Suppressor macrophage treated with lipopolysaccharide for 4 hours (primary cell): ENCODE measurements around the gene SCYL2.

ENCODE experiments used
- DNase-seq: peaks from one replicate; pipeline ENCODE4 v3.0.0-alpha.2; 2020

SCYL2 gene

DNA sequence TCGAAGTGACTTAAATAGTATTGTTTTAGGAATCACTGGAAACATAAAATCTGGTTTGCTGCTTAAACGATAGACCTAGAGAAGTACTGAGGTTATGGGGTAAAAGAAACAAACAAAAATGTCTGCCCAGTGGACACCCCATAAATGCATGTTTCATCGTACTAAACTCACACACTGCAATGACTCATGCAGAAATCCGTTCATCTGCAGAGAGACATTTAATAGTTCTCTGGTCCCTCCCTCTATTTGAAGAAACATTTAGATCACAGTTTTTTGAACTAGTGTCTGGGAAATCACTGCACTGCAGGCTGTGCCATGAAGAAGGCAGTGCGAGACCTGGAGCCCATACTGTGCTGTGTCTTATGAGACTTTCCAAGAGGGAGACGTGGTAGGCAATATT, 115.4 kb downstream of the SCYL2 start:
- DNase-seq, result no peak

DNA sequence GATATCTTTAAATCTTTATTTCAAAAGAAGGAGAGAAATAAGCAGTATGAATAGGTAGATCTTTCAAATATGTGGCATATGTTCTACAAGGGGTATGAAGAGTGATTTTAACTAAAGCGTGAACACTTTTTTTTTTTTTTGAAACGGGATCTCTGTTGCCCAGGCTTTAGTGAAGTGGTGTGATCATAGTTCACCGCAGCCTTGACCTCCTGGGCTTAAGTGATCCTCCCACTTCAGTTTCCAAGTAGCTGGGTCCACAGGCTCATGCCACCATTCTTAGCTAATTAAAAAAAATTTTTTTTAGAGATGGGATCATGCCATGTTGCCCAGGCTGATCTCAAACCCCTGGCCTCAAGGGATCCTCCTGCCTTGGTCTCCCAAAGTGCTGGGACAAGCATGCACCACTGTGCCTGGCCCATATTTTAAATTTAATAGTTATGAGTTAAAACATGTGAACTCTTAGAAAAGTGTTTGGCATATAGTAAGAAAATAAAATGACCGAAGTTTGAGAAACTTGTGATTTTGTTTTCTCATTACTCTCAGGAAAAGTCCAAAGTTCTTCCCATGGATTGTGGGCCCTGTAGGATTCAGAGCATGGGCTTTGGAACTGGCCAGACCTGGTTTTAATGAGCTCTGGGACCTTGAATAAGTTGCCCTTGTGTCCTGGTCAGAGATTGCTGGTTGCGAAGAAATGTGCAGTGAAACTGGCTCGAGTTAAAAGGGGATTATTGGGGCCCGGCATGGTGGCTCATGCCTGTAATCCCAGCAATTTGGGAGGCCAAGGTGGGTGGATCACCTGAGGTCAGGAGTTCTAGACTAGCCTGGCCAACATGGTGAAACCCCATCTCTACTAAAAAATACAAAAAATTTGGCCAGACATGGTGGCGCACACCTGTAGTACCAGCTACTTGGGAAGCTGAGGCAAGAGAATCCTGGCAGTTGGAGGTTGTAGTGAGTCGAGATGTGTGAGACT, 116.9 kb downstream of the SCYL2 start:
- DNase-seq, result no peak

DNA sequence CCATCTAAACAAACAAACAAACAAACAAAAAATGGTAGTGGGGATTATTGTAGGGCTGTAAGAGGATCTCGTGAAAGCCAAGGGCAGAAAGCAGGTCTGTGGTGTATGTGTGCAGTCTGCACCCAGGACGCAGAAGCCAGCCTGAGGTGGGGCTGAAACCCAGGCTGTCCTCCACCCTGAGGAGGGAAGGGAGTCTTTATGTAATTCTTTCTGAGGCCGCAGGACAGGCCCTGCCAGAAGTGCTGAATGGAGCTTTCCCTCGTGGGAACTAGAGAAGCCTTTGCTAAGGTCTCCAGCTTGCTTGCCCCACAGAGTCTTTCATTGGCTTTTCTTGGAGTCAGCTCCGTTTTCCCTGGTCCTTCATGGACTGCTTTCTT, 117.6 kb downstream of the SCYL2 start:
- DNase-seq, result no peak

DNA sequence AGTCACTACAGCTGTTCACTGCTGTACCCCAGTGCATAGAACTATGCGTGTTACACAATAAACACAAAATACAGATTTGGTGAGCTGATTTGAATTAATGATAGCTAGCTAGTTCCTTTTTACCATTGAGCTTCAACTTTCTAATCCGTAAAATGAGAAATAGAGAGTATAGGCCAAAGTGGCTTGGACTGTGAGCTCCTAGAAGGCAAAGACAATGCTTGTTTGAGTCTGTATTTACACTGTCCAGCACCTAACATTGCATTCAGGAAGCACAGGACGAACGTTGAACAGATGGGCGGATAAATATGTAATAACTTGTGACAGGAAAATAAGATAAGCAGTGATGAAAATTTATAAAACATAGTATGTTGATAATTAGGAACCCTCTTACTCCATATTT, 121.4 kb downstream of the SCYL2 start:
- no peak for DNase-seq
